ENCODE data around the gene COL6A6.

The COL6A6 gene

GRCh38 chr3:130516645-130517512 lies at the start of gene COL6A6:
Gene COL6A6 (plus strand): TSS chr3:130517177. CDS start chr3:130560365, 43,188 bp downstream.
- no peak for DNase-seq

- DNase-seq = no peak
These were observed 48.7 kb upstream of the COL6A6 start for GRCh38 chr3:130468311-130468710.

- DNase-seq = no peak
These were observed 46.9 kb upstream of the COL6A6 start for GRCh38 chr3:130470126-130470525.

GRCh38 chr3:130473416-130473815 lies 43.6 kb upstream of the COL6A6 start:
- DNase-seq = no peak

- no peak for DNase-seq
These were observed 36.2 kb upstream of the COL6A6 start for GRCh38 chr3:130480736-130481135.

- no peak for DNase-seq
These were observed 28.7 kb upstream of the COL6A6 start for GRCh38 chr3:130488288-130488687.

- DNase-seq = no peak
These were observed 28.1 kb upstream of the COL6A6 start for GRCh38 chr3:130488769-130489450.

- no peak for DNase-seq
These were observed 26.7 kb upstream of the COL6A6 start for GRCh38 chr3:130490241-130490640.

GRCh38 chr3:130491431-130491830 lies 25.5 kb upstream of the COL6A6 start:
- DNase-seq = no peak

GRCh38 chr3:130504701-130505100 lies 12.3 kb upstream of the COL6A6 start:
- no peak for DNase-seq

- no peak for DNase-seq
These were observed 10.9 kb upstream of the COL6A6 start for GRCh38 chr3:130506031-130506430.

GRCh38 chr3:130507746-130508145 lies 9.2 kb upstream of the COL6A6 start:
- no peak for DNase-seq

GRCh38 chr3:130509008-130509407 lies 8.0 kb upstream of the COL6A6 start:
- no peak for DNase-seq

- DNase-seq = no peak
These were observed 2.3 kb upstream of the COL6A6 start for GRCh38 chr3:130514681-130515080.

- no peak for DNase-seq
These were observed 1.2 kb upstream of the COL6A6 start for GRCh38 chr3:130515755-130516154.

- no peak for DNase-seq
These were observed 625 bp downstream of the COL6A6 start for GRCh38 chr3:130517602-130518001.

GRCh38 chr3:130519754-130520153 lies 2.8 kb downstream of the COL6A6 start:
- no peak for DNase-seq

- no peak for DNase-seq
These were observed 5.4 kb downstream of the COL6A6 start for GRCh38 chr3:130522399-130522798.

GRCh38 chr3:130527426-130527825 lies 10.4 kb downstream of the COL6A6 start:
- no peak for DNase-seq

GRCh38 chr3:130528120-130528519 lies 11.1 kb downstream of the COL6A6 start:
- no peak for DNase-seq

- DNase-seq = no peak
These were observed 12.7 kb downstream of the COL6A6 start for GRCh38 chr3:130529486-130530215.

- no peak for DNase-seq
These were observed 16.3 kb downstream of the COL6A6 start for GRCh38 chr3:130533247-130533646.

GRCh38 chr3:130537673-130538304 lies 20.8 kb downstream of the COL6A6 start:
- DNase-seq = no peak
